Parathyroid adenoma (tissue), 2 donors: ENCODE results near the gene TRPT1.

Source experiments
- H2AFZ ChIP-seq: fragments of 300-600 bp; sonication (generic); one replicate; pipeline ENCODE4 v1.7.0; 2017; ENCODE audit warnings: antibody characterized with exemption, mild to moderate bottlenecking
- H3K27ac ChIP-seq: fragments of 300-600 bp; sonication (generic); one replicate; pipeline ENCODE4 v1.7.0; 2017
- H3K27me3 ChIP-seq: fragments of 300-600 bp; sonication (generic); one replicate; pipeline ENCODE4 v1.7.0; 2017; ENCODE audit warnings: low read length; ENCODE audit not compliant: control insufficient read depth, insufficient read depth
- H3K36me3 ChIP-seq: fragments of 300-600 bp; sonication (generic); one replicate; pipeline ENCODE4 v1.7.0; 2017; ENCODE audit warnings: low read length; ENCODE audit not compliant: control insufficient read depth, insufficient read depth
- H3K4me1 ChIP-seq: fragments of 300-600 bp; sonication (generic); one replicate; pipeline ENCODE4 v1.7.0; 2017; ENCODE audit warnings: control low read depth
- H3K4me2 ChIP-seq: fragments of 300-600 bp; sonication (generic); one replicate; pipeline ENCODE4 v1.7.0; 2017; ENCODE audit warnings: low read length
- H3K4me3 ChIP-seq: fragments of 300-600 bp; sonication (generic); one replicate; pipeline ENCODE4 v1.7.0; 2017; ENCODE audit warnings: low read depth, low read length
- H3K79me2 ChIP-seq: fragments of 300-600 bp; sonication (generic); one replicate; pipeline ENCODE4 v1.7.0; 2017; ENCODE audit warnings: control low read depth
- H3K9ac ChIP-seq: fragments of 300-600 bp; sonication (generic); one replicate; pipeline ENCODE4 v1.7.0; 2017; ENCODE audit warnings: mild to moderate bottlenecking
- H3K9me3 ChIP-seq: fragments of 300-600 bp; sonication (generic); one replicate; pipeline ENCODE4 v1.7.0; 2017; ENCODE audit warnings: low read length; ENCODE audit not compliant: control insufficient read depth
- TF ChIP-seq, protein P1 (sequence below): fragments of 300-600 bp; sonication (generic); IDR thresholded peaks from one replicate; pipeline ENCODE4 v1.7.0; 2017; ENCODE audit warnings: antibody characterized with exemption, mild to moderate bottlenecking
- donor health status: primary hyperparathyroidism.

Gene TRPT1

DNA sequence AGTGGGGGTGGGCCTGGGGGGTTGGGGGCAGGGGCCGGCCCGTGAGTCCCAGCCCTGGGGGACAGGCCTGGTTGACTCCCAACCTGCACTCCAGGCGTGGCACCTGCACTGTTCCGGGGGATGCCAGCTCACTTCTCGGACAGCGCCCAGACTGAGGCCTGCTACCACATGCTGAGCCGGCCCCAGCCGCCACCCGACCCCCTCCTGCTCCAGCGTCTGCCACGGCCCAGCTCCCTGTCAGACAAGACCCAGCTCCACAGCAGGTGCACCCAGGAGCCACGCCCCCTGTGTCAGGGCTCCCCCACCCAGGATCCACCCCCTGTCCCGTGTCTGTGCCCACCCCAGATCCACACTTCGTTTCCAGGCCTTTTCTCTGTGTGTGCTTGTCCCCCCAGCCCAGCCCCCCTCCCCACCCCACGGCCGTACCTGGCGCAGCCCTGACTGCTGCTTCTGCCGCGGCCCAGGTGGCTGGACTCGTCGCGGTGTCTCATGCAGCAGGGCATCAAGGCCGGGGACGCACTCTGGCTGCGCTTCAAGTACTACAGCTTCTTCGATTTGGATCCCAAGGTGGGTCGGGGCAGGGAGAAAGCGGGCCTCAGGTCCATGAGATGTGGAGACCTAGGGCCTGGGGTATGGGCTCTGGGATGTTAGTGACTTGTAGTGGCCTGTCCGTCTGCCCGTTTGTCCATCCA is 14.7 kb downstream of the TRPT1 start:
- H3K27ac ChIP-seq: no peak overlapping the region
- no peaks in the 10 kb centered on the region for H3K4me1 ChIP-seq
- H3K9ac ChIP-seq: no peak overlapping the region
- no peaks in the 10 kb centered on the region for H3K9me3 ChIP-seq
- H2AFZ ChIP-seq: no peak overlapping the region
- H3K79me2 ChIP-seq: no peaks in the 10 kb centered on the region
- no peak overlapping the region for H3K4me3 ChIP-seq
- H3K36me3 ChIP-seq: no peaks in the 10 kb centered on the region
- TF ChIP-seq, protein P1, sequence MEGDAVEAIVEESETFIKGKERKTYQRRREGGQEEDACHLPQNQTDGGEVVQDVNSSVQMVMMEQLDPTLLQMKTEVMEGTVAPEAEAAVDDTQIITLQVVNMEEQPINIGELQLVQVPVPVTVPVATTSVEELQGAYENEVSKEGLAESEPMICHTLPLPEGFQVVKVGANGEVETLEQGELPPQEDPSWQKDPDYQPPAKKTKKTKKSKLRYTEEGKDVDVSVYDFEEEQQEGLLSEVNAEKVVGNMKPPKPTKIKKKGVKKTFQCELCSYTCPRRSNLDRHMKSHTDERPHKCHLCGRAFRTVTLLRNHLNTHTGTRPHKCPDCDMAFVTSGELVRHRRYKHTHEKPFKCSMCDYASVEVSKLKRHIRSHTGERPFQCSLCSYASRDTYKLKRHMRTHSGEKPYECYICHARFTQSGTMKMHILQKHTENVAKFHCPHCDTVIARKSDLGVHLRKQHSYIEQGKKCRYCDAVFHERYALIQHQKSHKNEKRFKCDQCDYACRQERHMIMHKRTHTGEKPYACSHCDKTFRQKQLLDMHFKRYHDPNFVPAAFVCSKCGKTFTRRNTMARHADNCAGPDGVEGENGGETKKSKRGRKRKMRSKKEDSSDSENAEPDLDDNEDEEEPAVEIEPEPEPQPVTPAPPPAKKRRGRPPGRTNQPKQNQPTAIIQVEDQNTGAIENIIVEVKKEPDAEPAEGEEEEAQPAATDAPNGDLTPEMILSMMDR: no peak
- no peaks in the 10 kb centered on the region for H3K27me3 ChIP-seq
- H3K4me2 ChIP-seq: no peak overlapping the region

DNA sequence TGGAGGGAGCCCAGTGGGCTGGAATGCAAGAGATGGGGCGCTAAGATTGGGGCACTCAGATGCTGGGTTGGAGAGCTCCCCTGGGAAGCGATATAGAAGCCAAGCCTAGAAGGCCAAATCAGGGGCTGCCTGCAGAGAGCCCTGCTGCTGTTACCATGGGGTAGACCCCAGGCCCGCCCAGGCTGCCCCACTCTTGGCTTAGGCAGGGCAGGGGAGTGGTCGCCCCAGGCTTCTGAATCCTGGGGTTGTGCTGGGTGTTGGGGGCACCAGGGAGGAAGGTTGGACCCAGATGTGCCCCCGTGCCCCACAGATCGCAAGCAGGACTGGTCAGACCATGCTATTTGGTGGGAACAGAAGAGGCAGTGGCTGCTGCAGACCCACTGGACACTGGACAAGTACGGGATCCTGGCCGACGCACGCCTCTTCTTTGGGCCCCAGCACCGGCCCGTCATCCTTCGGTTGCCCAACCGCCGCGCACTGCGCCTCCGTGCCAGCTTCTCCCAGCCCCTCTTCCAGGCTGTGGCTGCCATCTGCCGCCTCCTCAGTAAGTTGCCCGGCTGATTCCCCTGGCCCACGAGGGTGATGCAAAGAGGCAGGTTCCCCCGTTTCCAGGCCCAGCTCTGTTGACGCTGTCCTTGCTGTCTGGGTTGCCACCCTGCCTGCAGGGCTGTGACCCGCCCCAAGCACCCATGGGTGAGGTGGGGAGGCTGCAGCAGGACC is 15.5 kb downstream of the TRPT1 start:
- no peaks in the 10 kb centered on the region for H3K79me2 ChIP-seq
- H3K4me2 ChIP-seq: no peak overlapping the region
- no peaks in the 10 kb centered on the region for H3K9me3 ChIP-seq
- no peak overlapping the region for H3K9ac ChIP-seq
- no peak overlapping the region for H3K27ac ChIP-seq
- no peaks in the 10 kb centered on the region for H3K27me3 ChIP-seq
- no peak overlapping the region for H3K4me3 ChIP-seq
- no peaks in the 10 kb centered on the region for H3K36me3 ChIP-seq
- no peak overlapping the region for H2AFZ ChIP-seq
- no peaks in the 10 kb centered on the region for H3K4me1 ChIP-seq
- TF ChIP-seq, protein P1: no peak

DNA sequence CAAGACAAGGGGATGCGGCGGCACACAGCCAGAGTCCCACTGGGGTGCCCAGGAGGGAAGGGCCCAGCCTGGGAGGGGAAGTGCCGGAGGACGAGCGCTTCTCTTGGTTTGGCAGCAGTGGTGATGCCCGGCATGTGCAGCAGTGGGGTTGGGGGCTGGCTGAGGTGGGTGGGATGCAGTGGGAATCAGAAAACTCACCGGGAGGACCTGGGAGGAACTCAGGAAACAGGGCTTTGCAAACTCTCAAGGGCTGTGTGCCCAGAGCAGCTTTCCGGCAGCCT is 16.5 kb downstream of the TRPT1 start:
- no peaks in the 10 kb centered on the region for H3K27me3 ChIP-seq
- no peak overlapping the region for H3K27ac ChIP-seq
- H3K36me3 ChIP-seq: no peaks in the 10 kb centered on the region
- no peak overlapping the region for H3K9ac ChIP-seq
- H3K4me2 ChIP-seq: no peak overlapping the region
- H3K9me3 ChIP-seq: no peaks in the 10 kb centered on the region
- no peaks in the 10 kb centered on the region for H3K79me2 ChIP-seq
- H3K4me1 ChIP-seq: peaks cover 2% of the 10 kb centered on the region
- H3K4me3 ChIP-seq: no peak overlapping the region
- H2AFZ ChIP-seq: no peak overlapping the region
- TF ChIP-seq, protein P1: no peak

DNA sequence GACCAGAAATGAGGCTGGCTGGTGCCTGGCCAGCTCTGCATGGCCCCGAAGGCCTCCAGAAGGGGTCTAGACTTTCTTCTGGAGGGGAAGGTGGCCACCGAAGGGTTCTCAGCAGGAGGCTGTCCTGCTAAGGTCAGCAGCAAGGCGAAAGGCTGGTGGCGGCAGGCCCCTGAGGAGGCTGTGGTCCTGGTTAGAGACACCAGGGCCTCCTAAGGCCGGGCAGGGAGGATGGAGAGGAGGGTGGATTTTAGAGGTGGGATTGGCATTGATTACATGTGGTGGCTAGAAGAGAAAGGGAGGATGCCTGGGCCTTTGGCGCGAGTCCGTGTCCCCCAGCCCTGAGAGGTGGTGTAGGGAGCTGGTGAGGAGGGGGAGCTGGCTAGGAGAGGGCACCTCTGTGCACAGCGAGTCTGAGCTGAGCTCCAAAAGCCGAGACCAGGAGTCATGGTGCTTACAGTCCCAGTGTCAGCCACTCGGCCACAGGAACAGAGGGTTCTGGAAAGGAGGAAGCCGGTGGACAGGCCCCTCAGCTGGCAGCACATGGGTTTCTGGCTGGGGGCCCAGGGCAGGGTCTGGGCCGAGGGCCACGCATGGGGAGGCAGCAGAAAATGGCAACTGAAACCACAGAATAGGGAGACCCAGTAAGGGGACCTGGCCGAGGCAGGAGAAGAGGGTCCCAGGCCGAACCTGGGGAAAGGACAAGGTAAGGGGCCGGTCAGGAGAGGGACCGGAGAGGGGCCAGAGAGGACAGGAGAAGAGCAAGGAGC is 17.0 kb downstream of the TRPT1 start:
- no peak overlapping the region for H3K9ac ChIP-seq
- H3K27ac ChIP-seq: no peak overlapping the region

More for the DNA sequence above, 17.0 kb downstream of the TRPT1 start:
- TF ChIP-seq, protein P1: no peak
- Histone ChIP-seq H3K4me3 (no peak overlapping the region), H3K4me1 (peaks cover 4% of the 10 kb centered on the region), H3K79me2 (no peaks in the 10 kb centered on the region), H2AFZ (no peak overlapping the region), H3K4me2 (no peak overlapping the region), H3K36me3 (no peaks in the 10 kb centered on the region), H3K27me3 (no peaks in the 10 kb centered on the region), H3K9me3 (no peaks in the 10 kb centered on the region)
